Ectodermal cell (in vitro differentiated cells): Measurements from ENCODE around the gene SCN5A.

ENCODE experiments used
- H3K27ac ChIP-seq: 2 replicates; pipeline ENCODE4 v1.7.0; 2013; ENCODE audit warnings: mild to moderate bottlenecking, low read depth, low read length; ENCODE audit not compliant: insufficient read depth, poor library complexity, severe bottlenecking
- H3K27me3 ChIP-seq: 2 replicates; pipeline ENCODE4 v1.7.0; 2013; ENCODE audit warnings: mild to moderate bottlenecking, low read length; ENCODE audit not compliant: insufficient read depth, control insufficient read depth, poor library complexity, severe bottlenecking
- H3K36me3 ChIP-seq: one replicate; pipeline ENCODE4 v1.7.0; 2013; ENCODE audit warnings: low read length; ENCODE audit not compliant: control insufficient read depth, insufficient read depth
- H3K4me1 ChIP-seq: one replicate; pipeline ENCODE4 v1.7.0; 2013; ENCODE audit warnings: low read length; ENCODE audit not compliant: control insufficient read depth, insufficient read depth
- H3K4me3 ChIP-seq: 2 replicates; pipeline ENCODE4 v1.7.0; 2013; ENCODE audit warnings: low read depth, low read length, control low read depth; ENCODE audit not compliant: insufficient read depth
- H3K9me3 ChIP-seq: 2 replicates; pipeline ENCODE4 v1.7.0; 2013; ENCODE audit warnings: mild to moderate bottlenecking, low read length, moderate library complexity; ENCODE audit not compliant: control insufficient read depth
- WGBS, 2 experiments: methylation state at CpG; one replicate each; pipeline ENCODE4 v1.1.7; 2013; ENCODE audit warnings: missing lambda C conversion rate in 2 of 2; 5-methylcytosine and 5-hydroxymethylcytosine counted together

Gene SCN5A

DNA sequence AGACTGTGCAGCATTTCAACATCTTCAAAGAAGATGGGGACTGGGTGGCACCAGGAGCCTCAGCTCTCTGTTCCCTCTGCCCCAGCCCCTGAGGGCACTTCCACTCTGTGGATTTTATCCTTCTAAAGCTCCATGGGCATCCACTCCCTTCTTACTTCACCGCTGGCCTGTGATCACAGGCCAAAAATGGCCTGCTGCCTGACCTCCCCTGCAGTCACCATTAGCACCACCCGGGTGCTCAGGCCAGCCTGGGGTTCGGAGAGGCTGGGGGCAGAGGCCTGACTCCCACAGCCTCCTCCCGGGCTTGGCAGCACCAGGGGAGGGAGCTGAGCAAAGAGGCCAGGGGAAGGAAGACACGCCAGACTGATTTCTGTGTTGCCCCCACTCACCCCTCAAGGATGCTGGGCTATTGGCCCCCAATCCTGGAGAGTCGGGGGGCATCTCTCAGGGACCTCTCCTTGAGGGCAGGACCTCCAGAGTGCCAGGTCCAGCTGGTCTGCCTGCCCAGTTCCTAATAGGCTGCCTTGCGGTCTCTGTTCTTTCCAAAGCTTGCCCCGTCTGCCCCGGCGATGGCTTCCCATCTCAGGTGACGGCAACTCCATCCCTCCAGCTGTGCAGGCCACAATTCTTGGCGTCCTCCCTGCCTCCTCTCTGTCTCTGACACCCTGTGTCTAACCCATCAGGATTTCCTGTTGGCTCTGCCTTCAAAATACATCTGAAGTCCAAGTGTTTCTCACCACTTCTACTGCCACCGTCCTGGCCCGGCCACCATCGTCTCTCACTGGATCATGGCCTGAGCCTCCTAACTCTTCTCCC is 86.2 kb downstream of the SCN5A start:
- no peaks in the 10 kb centered on the region for H3K9me3 ChIP-seq
- WGBS, 2 experiments: 91 to 92% methylated on average over 15 of the region's 15 CpGs
- H3K4me3 ChIP-seq: no peak overlapping the region
- no peaks in the 10 kb centered on the region for H3K27me3 ChIP-seq
- no peak overlapping the region for H3K27ac ChIP-seq
- no peaks in the 10 kb centered on the region for H3K4me1 ChIP-seq
- no peaks in the 10 kb centered on the region for H3K36me3 ChIP-seq

GRCh38 chr3:38562467-38562925 is 87.0 kb downstream of the SCN5A start:
- 95 to 96% methylated on average over 7 of the region's 7 CpGs for WGBS, 2 experiments
- no peaks in the 10 kb centered on the region for H3K36me3 ChIP-seq
- H3K9me3 ChIP-seq: no peaks in the 10 kb centered on the region
- no peak overlapping the region for H3K4me3 ChIP-seq
- H3K27ac ChIP-seq: no peak overlapping the region
- no peaks in the 10 kb centered on the region for H3K27me3 ChIP-seq
- H3K4me1 ChIP-seq: no peaks in the 10 kb centered on the region

DNA sequence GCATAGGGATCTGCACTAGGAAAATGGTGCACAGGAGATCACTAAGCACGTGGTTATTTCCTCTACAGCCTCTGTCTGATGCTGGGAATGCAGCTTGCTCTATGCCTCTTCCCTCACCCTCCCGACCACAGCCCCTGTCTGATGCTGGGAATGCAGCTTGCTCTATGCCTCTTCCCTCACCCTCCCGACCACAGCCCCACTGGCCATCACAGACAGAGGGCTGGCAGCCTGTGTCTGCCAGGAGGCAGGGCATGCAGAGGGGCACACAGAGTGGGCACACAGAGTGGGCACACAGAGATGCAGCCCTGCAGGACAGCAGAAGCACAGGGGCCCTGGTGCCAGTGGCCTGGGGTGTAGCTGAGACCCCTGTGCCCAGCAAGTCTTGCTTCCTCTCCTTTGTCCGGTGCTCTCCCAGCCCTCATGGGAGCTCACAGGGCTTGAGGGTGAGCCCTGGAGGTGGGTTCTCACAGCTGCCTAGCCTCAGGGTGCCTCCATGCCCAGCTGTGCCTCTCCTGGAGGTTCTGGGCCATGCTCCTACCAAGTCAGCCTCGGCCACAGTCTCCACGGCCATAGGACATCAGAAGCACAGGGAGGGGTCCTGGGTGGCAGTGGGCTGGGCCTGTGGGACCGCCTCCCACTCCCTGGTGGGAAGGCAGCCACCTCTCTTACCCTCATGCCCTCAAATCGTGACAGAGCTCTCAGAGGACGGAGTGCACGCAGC is 87.6 kb downstream of the SCN5A start:
- Histone ChIP-seq H3K36me3 (no peaks in the 10 kb centered on the region), H3K4me3 (no peak overlapping the region), H3K9me3 (no peaks in the 10 kb centered on the region), H3K4me1 (no peaks in the 10 kb centered on the region), H3K27ac (no peak overlapping the region), H3K27me3 (no peaks in the 10 kb centered on the region)
- 88% methylated on average over 10 of the region's 10 CpGs for WGBS, 2 experiments

- WGBS, 2 experiments: 97 to 98% methylated on average over 7 of the region's 7 CpGs
- no peaks in the 10 kb centered on the region for H3K9me3 ChIP-seq
- H3K4me1 ChIP-seq: no peaks in the 10 kb centered on the region
- no peaks in the 10 kb centered on the region for H3K36me3 ChIP-seq
- no peak overlapping the region for H3K27ac ChIP-seq
- H3K27me3 ChIP-seq: no peaks in the 10 kb centered on the region
- H3K4me3 ChIP-seq: no peak overlapping the region
Measured at GRCh38 chr3:38560996-38561717, 88.3 kb downstream of the SCN5A start.

- H3K4me3 ChIP-seq: no peak overlapping the region
- no peaks in the 10 kb centered on the region for H3K27me3 ChIP-seq
- no peaks in the 10 kb centered on the region for H3K36me3 ChIP-seq
- WGBS, 2 experiments: 96 to 97% methylated on average over 6 of the region's 6 CpGs
- no peak overlapping the region for H3K27ac ChIP-seq
- no peaks in the 10 kb centered on the region for H3K4me1 ChIP-seq
- no peaks in the 10 kb centered on the region for H3K9me3 ChIP-seq
Measured at GRCh38 chr3:38560284-38560683, 89.2 kb downstream of the SCN5A start.

DNA sequence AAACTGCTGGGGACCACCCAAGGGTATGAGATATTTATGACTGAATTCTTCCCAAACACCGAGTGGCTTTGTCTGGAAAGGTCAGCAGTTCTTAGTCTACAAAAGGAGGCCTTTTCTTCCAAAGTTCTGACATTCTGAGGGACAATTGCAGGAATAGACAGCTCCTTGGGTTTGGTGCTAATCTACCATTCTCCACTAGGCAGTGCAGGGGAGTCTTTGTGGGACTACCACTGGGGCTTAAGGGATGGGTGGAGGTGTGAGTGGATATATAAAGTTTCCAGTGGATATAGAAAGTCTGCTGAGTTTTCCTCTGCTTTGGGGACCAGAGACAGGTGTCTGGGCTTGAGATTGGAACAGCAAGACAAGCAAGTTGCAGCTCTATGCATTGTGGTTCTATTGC is 90.6 kb downstream of the SCN5A start:
- 84 to 87% methylated on average over 1 of the region's 1 CpG for WGBS, 2 experiments
- H3K4me3 ChIP-seq: no peak overlapping the region

GRCh38 chr3:38556640-38557358 is 92.7 kb downstream of the SCN5A start:
- Histone ChIP-seq H3K36me3 (no peaks in the 10 kb centered on the region), H3K4me3 (no peak overlapping the region), H3K4me1 (no peaks in the 10 kb centered on the region), H3K27ac (no peak overlapping the region), H3K9me3 (no peaks in the 10 kb centered on the region), H3K27me3 (no peaks in the 10 kb centered on the region)
- 89 to 97% methylated on average over 4 of the region's 4 CpGs for WGBS, 2 experiments

More for the DNA sequence above, 90.6 kb downstream of the SCN5A start:
- Histone ChIP-seq H3K36me3 (no peaks in the 10 kb centered on the region), H3K4me1 (no peaks in the 10 kb centered on the region), H3K27me3 (no peaks in the 10 kb centered on the region), H3K9me3 (no peaks in the 10 kb centered on the region), H3K27ac (no peak overlapping the region)

GRCh38 chr3:38555926-38556325 is 93.6 kb downstream of the SCN5A start:
- H3K27me3 ChIP-seq: no peaks in the 10 kb centered on the region
- no peaks in the 10 kb centered on the region for H3K9me3 ChIP-seq
- 93 to 96% methylated on average over 2 of the region's 2 CpGs for WGBS, 2 experiments
- H3K4me3 ChIP-seq: no peak overlapping the region
- no peak overlapping the region for H3K27ac ChIP-seq
- no peaks in the 10 kb centered on the region for H3K4me1 ChIP-seq
- no peaks in the 10 kb centered on the region for H3K36me3 ChIP-seq

- no peaks in the 10 kb centered on the region for H3K4me1 ChIP-seq
- H3K27ac ChIP-seq: no peak overlapping the region
- no peaks in the 10 kb centered on the region for H3K9me3 ChIP-seq
- no peaks in the 10 kb centered on the region for H3K36me3 ChIP-seq
- no peaks in the 10 kb centered on the region for H3K27me3 ChIP-seq
- no peak overlapping the region for H3K4me3 ChIP-seq
- 89 to 92% methylated on average over 6 of the region's 6 CpGs for WGBS, 2 experiments
Measured at GRCh38 chr3:38555149-38555840, 94.2 kb downstream of the SCN5A start.
